Lung (tissue), 12 donors: Measurements from ENCODE around the gene MPV17L. TPM values are rescaled to one million over a fixed set of nuclear protein-coding genes. Genes with fewer than 3 reads are reported as not detected.
"Not testable (repeated sequence)": the region's sequence is repeated elsewhere in the genome, so short reads cannot be mapped to it uniquely, and the experiment has no call there.

ENCODE experiments used
- ATAC-seq: fragments of 200-7000 bp; cut with Tn5 transposase; one replicate; pipeline ENCODE4 v1.9.1; 2020; ENCODE audit warnings: moderate number of reproducible peaks; ENCODE audit not compliant: insufficient read depth, low FRiP score
- DNase-seq, 3 donors: peaks; one replicate each; pipeline ENCODE4 v3.0.0-alpha.2; 2013 to 2017
- H3K27ac ChIP-seq, 2 donors: one replicate each; pipeline ENCODE4 v1.5.1; 2013; ENCODE audit warnings: mild to moderate bottlenecking in 2 of 2, moderate library complexity in 2 of 2, control low read depth in 1 of 2, inconsistent platforms in 1 of 2, low read depth in 1 of 2, low read length in 1 of 2
- H3K27me3 ChIP-seq, 3 donors: one replicate each; pipeline ENCODE4 v1.5.1; 2013; ENCODE audit warnings: low read length in 2 of 3; ENCODE audit not compliant: control insufficient read depth in 3 of 3, insufficient read depth in 3 of 3
- H3K36me3 ChIP-seq, 4 donors: one replicate each; pipeline ENCODE4 v1.5.1; 2013; ENCODE audit warnings: low read length in 4 of 4, mild to moderate bottlenecking in 1 of 4, moderate library complexity in 1 of 4; ENCODE audit not compliant: control insufficient read depth in 4 of 4, insufficient read depth in 4 of 4
- H3K4me1 ChIP-seq, 5 donors: one replicate each; pipeline ENCODE4 v1.5.1; 2013; ENCODE audit warnings: low read length in 5 of 5, mild to moderate bottlenecking in 2 of 5, moderate library complexity in 1 of 5; ENCODE audit not compliant: control insufficient read depth in 5 of 5, insufficient read depth in 5 of 5
- H3K4me3 ChIP-seq: one replicate; pipeline ENCODE4 v1.5.1; 2013; ENCODE audit warnings: mild to moderate bottlenecking, control low read depth, moderate library complexity
- H3K9ac ChIP-seq, 2 donors: one replicate each; pipeline ENCODE4 v1.5.1; 2013; ENCODE audit warnings: low read length in 2 of 2, control low read depth in 1 of 2; ENCODE audit not compliant: insufficient read depth in 1 of 2
- H3K9me3 ChIP-seq, 4 donors: one replicate each; pipeline ENCODE4 v1.5.1; 2013; ENCODE audit warnings: low read length in 3 of 4, mild to moderate bottlenecking in 1 of 4, moderate library complexity in 1 of 4; ENCODE audit not compliant: control insufficient read depth in 4 of 4, insufficient read depth in 3 of 4
- CTCF ChIP-seq: IDR thresholded peaks from 2 replicates; pipeline ENCODE4 v1.5.1; 2012; ENCODE audit warnings: mild to moderate bottlenecking; ENCODE audit errors: control extremely low read depth, extremely low read depth
- WGBS, 2 donors: extraction: QIAGEN DNeasy Blood & Tissue Kit; methylation state at CpG; one replicate each; pipeline ENCODE4 v1.1.7; 2013; 5-methylcytosine and 5-hydroxymethylcytosine counted together
- polyA plus RNA-seq, 2 donors: library from polyadenylated mRNA; stranded (reverse); fragments of 200-250 nt; gene quantifications; one replicate each; pipeline ENCODE4 v1.2.1, GENCODE V29; 2013
- total RNA-seq, 2 donors: library from RNA; depleted of rRNA in 1 of 2; stranded (reverse); fragments of >200 nt in 1 of 2; gene quantifications; one replicate each; pipeline ENCODE4 v1.2.1, GENCODE V29; 2014 to 2021
- donor health status: control.
- donor health status: control.
- donor health status: Bipolar disorder and iron deficiency.
- donor health status: healthy.
- donor health status: DM: yes; HTN: yes; CAD: no.

Gene MPV17L
- total and polyA plus RNA-seq, 4 donors, result 1.0 to 7.0 (median 1.2) TPM

GRCh38 chr16:15439102-15439501 is 43.5 kb downstream of the MPV17L start:
- Histone ChIP-seq H3K36me3 (no peaks in the 10 kb centered on the region), H3K4me3 (no peak overlapping the region), H3K9ac (no peak overlapping the region), H3K27ac (no peak overlapping the region), H3K9me3 (no peaks in the 10 kb centered on the region), H3K4me1 (peaks cover 0 to 15% (median 1%) of the 10 kb centered on the region in 5 donors), H3K27me3 (peaks cover 0 to 8% (median 0%) of the 10 kb centered on the region in 3 donors)
- DNase-seq (no peak), ATAC-seq (no peak)
- WGBS, 2 donors, result 87 to 92% methylated on average over 4 of the region's 4 CpGs
- no peak for TF ChIP-seq CTCF

GRCh38 chr16:15439521-15439920 is 44.0 kb downstream of the MPV17L start:
- 88 to 94% methylated on average over 4 of the region's 4 CpGs for WGBS, 2 donors

GRCh38 chr16:15440852-15441251 is 45.3 kb downstream of the MPV17L start:
- Histone ChIP-seq H3K36me3 (no peaks in the 10 kb centered on the region), H3K27ac (no peak overlapping the region), H3K4me1 (peaks cover 0 to 10% (median 0%) of the 10 kb centered on the region in 5 donors), H3K27me3 (peaks cover 0 to 1% (median 0%) of the 10 kb centered on the region in 3 donors), H3K9ac (no peak overlapping the region), H3K9me3 (no peaks in the 10 kb centered on the region), H3K4me3 (no peak overlapping the region)
- TF ChIP-seq CTCF, result no peak
- no peak for ATAC-seq
- DNase-seq, result no peak
- WGBS, 2 donors, result 94 to 97% methylated on average over 3 of the region's 3 CpGs

More at GRCh38 chr16:15439521-15439920, 44.0 kb downstream of the MPV17L start:
- Histone ChIP-seq H3K36me3 (no peaks in the 10 kb centered on the region), H3K27ac (no peak overlapping the region), H3K9ac (no peak overlapping the region), H3K4me1 (peaks cover 0 to 15% (median 1%) of the 10 kb centered on the region in 5 donors), H3K9me3 (no peaks in the 10 kb centered on the region), H3K27me3 (peaks cover 0 to 8% (median 0%) of the 10 kb centered on the region in 3 donors), H3K4me3 (no peak overlapping the region)
- DNase-seq, result no peak
- ATAC-seq, result no peak
- TF ChIP-seq CTCF, result no peak

- not testable (repeated sequence) for H3K4me1 ChIP-seq, DNase-seq, H3K9ac ChIP-seq, H3K27ac ChIP-seq, H3K27me3 ChIP-seq, H3K9me3 ChIP-seq, H3K36me3 ChIP-seq, H3K4me3 ChIP-seq, ATAC-seq
- 88 to 95% methylated on average over 5 of the region's 5 CpGs for WGBS, 2 donors
Observed at GRCh38 chr16:15442140-15442539, 46.6 kb downstream of the MPV17L start.
